Caco-2 (cell line): ENCODE data around the gene PHLDB1. TPM values are rescaled to one million over a fixed set of nuclear protein-coding genes. Genes with fewer than 3 reads are reported as not detected.

ENCODE experiments used
- BruUV-seq: library from RNA; stranded (reverse); fragments of 400-500 nt; replicated peaks from 2 replicates; lab custom pipeline; 2021; lab: Mats Ljungman, UMichigan
- CTCF ChIA-PET: fragments of 300-600 bp; sonication (Branson Sonifier 250); formaldehyde crosslinking; loops from one replicate; lab custom pipeline; 2022; ENCODE audit warnings: antibody characterized with exemption; lab: Charles Lee
- POLR2A ChIA-PET: fragments of 300-600 bp; sonication (Branson Sonifier 250); formaldehyde crosslinking; loops from one replicate; lab custom pipeline; 2022; ENCODE audit warnings: antibody characterized with exemption; lab: Charles Lee
- DNase-seq, 2 experiments: peaks; one replicate each; pipeline versions ENCODE4 v3.0.0 to v3.0.0-alpha.2; 2020 to 2022
- H3K27me3 ChIP-seq: replicated peaks from 2 replicates; pipeline ENCODE4 v1.6.0; 2011; ENCODE audit warnings: low read length; ENCODE audit not compliant: control insufficient read depth, insufficient read depth
- H3K36me3 ChIP-seq: 2 replicates; pipeline ENCODE4 v1.5.1; 2011; ENCODE audit warnings: low read length; ENCODE audit not compliant: control insufficient read depth, insufficient read depth
- H3K4me1 ChIP-seq: fragments of 250-450 bp; sonication (Bioruptor Pico); 2 replicates; pipeline ENCODE4 v1.5.1; 2020; ENCODE audit warnings: mild to moderate bottlenecking
- H3K4me3 ChIP-seq: 2 replicates; pipeline ENCODE4 v1.5.1; 2011; ENCODE audit warnings: low read depth, mild to moderate bottlenecking, control low read depth, low read length
- H3K9me3 ChIP-seq: fragments of 250-450 bp; sonication (Bioruptor Pico); 2 replicates; pipeline ENCODE4 v1.5.1; 2020; ENCODE audit warnings: mild to moderate bottlenecking, moderate library complexity
- H3K27ac Mint-ChIP-seq: one replicate; pipeline ENCODE4 v1.8.0; 2022; ENCODE audit warnings: mixed read lengths; ENCODE audit not compliant: unreplicated experiment
- H3K27me3 Mint-ChIP-seq: one replicate; pipeline ENCODE4 v1.8.0; 2022; ENCODE audit warnings: mixed read lengths; ENCODE audit not compliant: insufficient read depth, unreplicated experiment
- H3K36me3 Mint-ChIP-seq: one replicate; pipeline ENCODE4 v1.8.0; 2022; ENCODE audit warnings: mild to moderate bottlenecking, mixed read lengths; ENCODE audit not compliant: insufficient read depth, unreplicated experiment
- H3K4me1 Mint-ChIP-seq: one replicate; pipeline ENCODE4 v1.8.0; 2022; ENCODE audit warnings: low read depth, mixed read lengths; ENCODE audit not compliant: unreplicated experiment
- H3K4me3 Mint-ChIP-seq: one replicate; pipeline ENCODE4 v1.8.0; 2022; ENCODE audit warnings: mild to moderate bottlenecking, moderate library complexity, mixed read lengths; ENCODE audit not compliant: unreplicated experiment
- H3K9me3 Mint-ChIP-seq: one replicate; pipeline ENCODE4 v1.8.0; 2022; ENCODE audit warnings: mixed read lengths; ENCODE audit not compliant: unreplicated experiment
- intact Hi-C: fragments of 100-400 bp; cut with micrococcal nuclease; formaldehyde crosslinking; loops from one replicate; pipeline ENCODE4 v1.10.0; 2022; ENCODE audit not compliant: unreplicated experiment
- total RNA-seq: library from RNA; stranded (reverse); gene quantifications from 2 replicates; pipeline ENCODE4 v1.2.3, GENCODE V29; 2022
- TF ChIP-seq, protein P1 (sequence below), 2 experiments: fragments of 200-600 bp in 1 of 2; IDR thresholded peaks; 1 replicate in 1 of 2; 2 replicates in 1 of 2; pipeline versions ENCODE4 v1.5.1 to v1.8.0; 2011 to 2022; ENCODE audit warnings: antibody characterized with exemption in 1 of 2, control low read depth in 1 of 2, inconsistent platforms in 1 of 2, low read depth in 1 of 2, low read length in 1 of 2, mild to moderate bottlenecking in 1 of 2, moderate library complexity in 1 of 2; ENCODE audit not compliant: insufficient read depth in 1 of 2, severe bottlenecking in 1 of 2, unreplicated experiment in 1 of 2

PHLDB1 gene
- total RNA-seq, 1 experiment from 2014 or later, result 72.1 TPM

DNA sequence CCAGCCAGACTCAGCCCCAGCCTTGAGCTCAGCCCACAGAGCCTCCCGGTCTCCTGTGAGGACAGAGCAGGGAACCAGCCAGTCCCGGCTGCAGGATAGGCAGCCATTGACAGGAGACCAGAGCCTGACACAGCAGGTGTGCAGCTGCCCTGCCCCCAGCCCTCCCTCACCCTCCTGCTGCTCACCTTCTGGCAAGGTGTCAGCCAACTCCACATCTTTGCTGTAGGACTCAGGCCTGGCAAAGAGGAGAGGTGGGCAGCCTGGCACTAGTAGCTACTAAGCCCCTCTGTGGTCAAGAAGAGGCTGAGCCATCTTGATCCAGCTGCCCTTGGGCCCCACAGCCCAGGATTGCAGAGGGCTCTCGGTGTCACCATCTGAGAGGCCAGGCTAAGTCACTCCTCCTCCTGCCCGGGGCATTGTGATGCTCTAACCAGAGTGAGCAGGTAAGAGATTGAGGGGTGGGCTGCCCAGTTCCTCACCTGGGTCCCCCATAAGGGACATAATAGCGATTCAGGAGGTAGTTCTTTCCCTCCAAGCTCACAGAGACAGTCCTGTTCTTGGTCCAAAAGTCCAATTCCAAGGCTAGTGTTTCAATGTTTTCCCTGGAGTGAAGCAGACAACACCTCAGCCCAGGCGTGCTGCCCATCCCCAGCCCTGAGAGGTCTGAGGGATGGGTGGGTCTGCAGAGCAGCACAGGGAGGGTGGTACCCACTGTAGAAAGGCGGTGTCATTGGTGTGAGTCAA is 53.4 kb downstream of the PHLDB1 start:
- H3K9me3 Mint-ChIP-seq, result no peaks in the 10 kb centered on the region
- peak in 1 of 2 experiments; percentile 45 for DNase-seq
- H3K36me3 Mint-ChIP-seq, result peaks cover 12% of the 10 kb centered on the region
- Histone ChIP-seq H3K9me3 (no peaks in the 10 kb centered on the region), H3K4me1 (peaks cover 37% of the 10 kb centered on the region), H3K27me3 (no peaks in the 10 kb centered on the region), H3K36me3 (no peaks in the 10 kb centered on the region), H3K4me3 (no peak overlapping the region)
- BruUV-seq, result no TSS peak
- H3K4me1 Mint-ChIP-seq, result peaks cover 11% of the 10 kb centered on the region
- TF ChIP-seq, protein P1, sequence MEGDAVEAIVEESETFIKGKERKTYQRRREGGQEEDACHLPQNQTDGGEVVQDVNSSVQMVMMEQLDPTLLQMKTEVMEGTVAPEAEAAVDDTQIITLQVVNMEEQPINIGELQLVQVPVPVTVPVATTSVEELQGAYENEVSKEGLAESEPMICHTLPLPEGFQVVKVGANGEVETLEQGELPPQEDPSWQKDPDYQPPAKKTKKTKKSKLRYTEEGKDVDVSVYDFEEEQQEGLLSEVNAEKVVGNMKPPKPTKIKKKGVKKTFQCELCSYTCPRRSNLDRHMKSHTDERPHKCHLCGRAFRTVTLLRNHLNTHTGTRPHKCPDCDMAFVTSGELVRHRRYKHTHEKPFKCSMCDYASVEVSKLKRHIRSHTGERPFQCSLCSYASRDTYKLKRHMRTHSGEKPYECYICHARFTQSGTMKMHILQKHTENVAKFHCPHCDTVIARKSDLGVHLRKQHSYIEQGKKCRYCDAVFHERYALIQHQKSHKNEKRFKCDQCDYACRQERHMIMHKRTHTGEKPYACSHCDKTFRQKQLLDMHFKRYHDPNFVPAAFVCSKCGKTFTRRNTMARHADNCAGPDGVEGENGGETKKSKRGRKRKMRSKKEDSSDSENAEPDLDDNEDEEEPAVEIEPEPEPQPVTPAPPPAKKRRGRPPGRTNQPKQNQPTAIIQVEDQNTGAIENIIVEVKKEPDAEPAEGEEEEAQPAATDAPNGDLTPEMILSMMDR (IDR thresholded peaks at IDR 0.05; ENCODE audit: insufficient read depth in 1 of 2, low read depth in 1 of 2, low read length in 1 of 2, severe bottlenecking in 1 of 2, unreplicated experiment in 1 of 2), result no peak
- H3K4me3 Mint-ChIP-seq, result no peak overlapping the region
- H3K27me3 Mint-ChIP-seq, result no peaks in the 10 kb centered on the region
- intact Hi-C loops, result no loop called here
- ChIA-PET CTCF (interaction anchor here (0.6 to 3.3 kb wide), 8 partner anchors 9 to 296 kb away, joined by 3 to 21 read pairs (median 4); partner anchors contain the start of genes ARCN1, DDX6 and UPK2), POLR2A (no interaction called here)
- no peak overlapping the region for H3K27ac Mint-ChIP-seq

DNA sequence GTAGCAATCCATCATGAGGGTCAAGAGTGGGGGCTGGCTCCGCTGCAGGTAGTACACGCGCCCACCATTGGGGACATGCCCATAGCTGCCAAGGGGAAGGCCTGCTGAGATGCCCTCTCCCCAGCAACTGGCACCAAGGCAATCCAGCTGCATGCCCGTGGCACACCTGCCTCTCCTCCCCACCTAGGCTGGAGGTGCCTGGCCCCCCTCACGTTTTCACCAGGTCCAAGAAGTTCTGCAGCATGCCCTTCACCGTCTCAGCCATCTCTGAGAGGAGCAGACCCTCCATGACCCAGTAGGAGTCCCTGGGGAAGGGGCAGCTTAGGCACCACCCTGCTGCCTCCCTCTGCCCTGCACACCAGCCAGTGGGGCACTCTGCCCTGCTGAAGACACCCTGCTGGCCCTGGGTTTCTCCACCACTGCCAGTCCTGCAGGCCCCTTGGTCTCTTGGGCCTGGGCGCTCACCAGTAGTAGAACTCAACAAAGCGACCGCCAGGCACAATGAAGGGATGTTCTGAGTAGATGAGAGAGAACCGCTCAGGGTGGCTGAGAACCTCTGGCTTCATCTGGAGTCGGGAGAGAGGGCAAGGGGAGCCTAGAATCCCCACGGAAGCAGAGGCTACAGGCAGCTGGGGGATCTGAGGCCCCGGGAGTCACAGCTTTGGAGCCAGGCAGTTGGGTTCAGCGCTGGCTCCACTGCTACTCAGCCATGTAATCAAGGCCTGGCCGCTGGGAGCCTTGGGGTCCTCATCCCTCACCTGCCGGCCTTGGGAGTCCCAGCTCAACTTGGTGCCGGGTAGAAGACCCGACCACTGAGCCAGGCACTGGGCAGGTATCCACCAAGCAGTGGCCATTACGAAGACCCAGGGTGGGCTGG is 54.2 kb downstream of the PHLDB1 start:
- no peaks in the 10 kb centered on the region for H3K9me3 Mint-ChIP-seq
- POLR2A ChIA-PET, result no interaction called here
- no TSS peak for BruUV-seq

More for the DNA sequence above, 54.2 kb downstream of the PHLDB1 start:
- Histone ChIP-seq H3K4me3 (no peak overlapping the region), H3K9me3 (no peaks in the 10 kb centered on the region), H3K27me3 (no peaks in the 10 kb centered on the region), H3K4me1 (peaks cover 37% of the 10 kb centered on the region), H3K36me3 (no peaks in the 10 kb centered on the region)
- H3K27ac Mint-ChIP-seq, result no peak overlapping the region
- peak in 1 of 2 experiments; percentile 40 for DNase-seq
- H3K4me1 Mint-ChIP-seq, result peaks cover 11% of the 10 kb centered on the region
- no peak overlapping the region for H3K4me3 Mint-ChIP-seq
- TF ChIP-seq, protein P1 (IDR thresholded peaks at IDR 0.05; ENCODE audit: insufficient read depth in 1 of 2, low read depth in 1 of 2, low read length in 1 of 2, severe bottlenecking in 1 of 2, unreplicated experiment in 1 of 2), result no peak
- peaks cover 12% of the 10 kb centered on the region for H3K36me3 Mint-ChIP-seq
- CTCF ChIA-PET, result interaction anchor here (1.2 to 2.0 kb wide), 6 partner anchors 9 to 129 kb away, joined by 3 to 14 read pairs (median 4); partner anchors contain the start of gene DDX6
- intact Hi-C loops, result no loop called here
- no peaks in the 10 kb centered on the region for H3K27me3 Mint-ChIP-seq
